Kidney (tissue), 14 donors: ENCODE measurements around the gene STAT5B. TPM values are rescaled to one million over a fixed set of nuclear protein-coding genes. Genes with fewer than 3 reads are reported as not detected.

Experiments used
- DNase-seq, 5 donors: peaks; one replicate each; pipeline ENCODE4 v3.0.0-alpha.2; 2013 to 2020
- FAIRE-seq: peaks from 2 replicates; lab custom pipeline; 2012; peaks lifted over from hg19 to GRCh38; lab: Jason Lieb, UNC
- H3K27ac ChIP-seq, 2 donors: one replicate each; pipeline ENCODE4 v1.7.0; 2013; ENCODE audit warnings: low read depth in 2 of 2, low read length in 2 of 2, inconsistent platforms in 1 of 2
- H3K27me3 ChIP-seq: one replicate; pipeline ENCODE4 v1.7.1; 2013; ENCODE audit warnings: low read length, inconsistent platforms; ENCODE audit not compliant: control insufficient read depth, insufficient read depth
- H3K36me3 ChIP-seq, 3 donors: one replicate each; pipeline versions ENCODE4 v1.7.0 to v1.7.1; 2013; ENCODE audit warnings: low read length in 3 of 3, control low read depth in 1 of 3, inconsistent platforms in 1 of 3; ENCODE audit not compliant: insufficient read depth in 3 of 3, control insufficient read depth in 2 of 3
- H3K4me1 ChIP-seq, 3 donors: one replicate each; pipeline versions ENCODE4 v1.7.0 to v1.7.1; 2013; ENCODE audit warnings: low read length in 3 of 3, inconsistent platforms in 1 of 3, low read depth in 1 of 3; ENCODE audit not compliant: control insufficient read depth in 2 of 3, insufficient read depth in 2 of 3
- H3K4me3 ChIP-seq, 3 donors: one replicate each; pipeline versions ENCODE4 v1.7.0 to v1.8.1; 2013; ENCODE audit warnings: low read length in 3 of 3, control low read depth in 1 of 3, inconsistent platforms in 1 of 3
- H3K9ac ChIP-seq, 3 donors: one replicate each; pipeline versions ENCODE4 v1.7.0 to v1.7.1; 2013; ENCODE audit warnings: low read length in 3 of 3, control low read depth in 1 of 3, inconsistent platforms in 1 of 3
- H3K9me3 ChIP-seq, 3 donors: one replicate each; pipeline versions ENCODE4 v1.7.0 to v1.7.1; 2013; ENCODE audit warnings: low read length in 3 of 3, control low read depth in 1 of 3, inconsistent platforms in 1 of 3; ENCODE audit not compliant: control insufficient read depth in 2 of 3, insufficient read depth in 1 of 3
- CTCF ChIP-seq: IDR thresholded peaks from 3 replicates; pipeline ENCODE4 v1.5.1; 2012; ENCODE audit warnings: mild to moderate bottlenecking, moderate library complexity, borderline replicate concordance; ENCODE audit not compliant: insufficient read depth; ENCODE audit errors: extremely low read depth
- intact Hi-C: fragments of 100-400 bp; cut with DNase I; formaldehyde crosslinking; loops from one replicate; pipeline ENCODE4 v1.11.1; 2022
- polyA plus RNA-seq: library from polyadenylated mRNA; stranded (reverse); fragments of 350-450 nt; fragmentation: Illumina TruSeq; extraction: RNeasy Lipid Tissue Mini Kit (QIAGEN cat#74804); gene quantifications from one replicate; pipeline ENCODE4 v1.2.3, GENCODE V29; 2014; ENCODE audit warnings: low read depth, low replicate concordance; ENCODE audit not compliant: insufficient read depth
- total RNA-seq: library from RNA; stranded (reverse); fragmentation: NEBNext Ultra II Directional; extraction: Animal tissue kit (Norgen Biotek cat#: 25700); gene quantifications from one replicate; pipeline ENCODE4 v1.2.1, GENCODE V29; 2021
- donor health status: control.
- donor health status: control.
- donor health status: control.
- donor health status: control.
- donor health status: control.
- donor health status: DM: yes; HTN: yes; CAD: no.
- donor health status: Normal renal cell carcinoma (clear cell type).

Gene STAT5B
- total and polyA plus RNA-seq, 2 donors from 2014 or later, result 20.4 to 68.0 TPM

- DNase-seq, result no peak
- Histone ChIP-seq H3K4me3 (peak overlapping the region in 1 of 3 donors; percentile 3), H3K9ac (no peak overlapping the region), H3K27ac (no peak overlapping the region), H3K36me3 (no peaks in the 10 kb centered on the region), H3K4me1 (peaks cover 0 to 7% (median 0%) of the 10 kb centered on the region in 3 donors), H3K27me3 (no peaks in the 10 kb centered on the region), H3K9me3 (no peaks in the 10 kb centered on the region)
- no peak for FAIRE-seq
- intact Hi-C loops, result no loop called here
- no peak for TF ChIP-seq CTCF
These were observed 20.7 kb downstream of the STAT5B start for GRCh38 chr17:42255445-42255844.

- intact Hi-C loops, result no loop called here
- Histone ChIP-seq H3K27ac (no peak overlapping the region), H3K36me3 (no peaks in the 10 kb centered on the region), H3K9me3 (no peaks in the 10 kb centered on the region), H3K4me3 (no peak overlapping the region), H3K9ac (no peak overlapping the region), H3K27me3 (no peaks in the 10 kb centered on the region), H3K4me1 (peaks cover 3 to 7% (median 3%) of the 10 kb centered on the region in 3 donors)
- FAIRE-seq (no peak), DNase-seq (no peak)
- TF ChIP-seq CTCF, result no peak
These were observed 22.6 kb downstream of the STAT5B start for GRCh38 chr17:42253578-42253977.

- no peak overlapping the region for H3K9ac ChIP-seq
- no peaks in the 10 kb centered on the region for H3K36me3 ChIP-seq
- no peak for TF ChIP-seq CTCF
- FAIRE-seq, result no peak
- no peaks in the 10 kb centered on the region for H3K27me3 ChIP-seq
- no peaks in the 10 kb centered on the region for H3K9me3 ChIP-seq
- no peak overlapping the region for H3K27ac ChIP-seq
- peaks cover 3 to 8% (median 7%) of the 10 kb centered on the region in 3 donors for H3K4me1 ChIP-seq
- no peak for DNase-seq
- H3K4me3 ChIP-seq, result no peak overlapping the region
- intact Hi-C loops, result no loop called here
These were observed 23.3 kb downstream of the STAT5B start for GRCh38 chr17:42252597-42253550.
